HG03520 (cell line): ENCODE results near the gene TAP1.
"Not testable (repeated sequence)": the region's sequence is repeated elsewhere in the genome, so short reads cannot be mapped to it uniquely, and the experiment has no call there.

Experiments
- ATAC-seq: cut with Tn5 transposase; IDR thresholded peaks from one replicate; pipeline ENCODE4 v1.9.1; 2021; ENCODE audit warnings: mild to moderate bottlenecking, moderate library complexity; ENCODE audit not compliant: unreplicated experiment

Gene TAP1

GRCh38 chr6:32805404-32805803 is 48.1 kb downstream of the TAP1 start:
- ATAC-seq = not testable (repeated sequence)

GRCh38 chr6:32803416-32803815 is 50.1 kb downstream of the TAP1 start:
- ATAC-seq = no peak

DNA sequence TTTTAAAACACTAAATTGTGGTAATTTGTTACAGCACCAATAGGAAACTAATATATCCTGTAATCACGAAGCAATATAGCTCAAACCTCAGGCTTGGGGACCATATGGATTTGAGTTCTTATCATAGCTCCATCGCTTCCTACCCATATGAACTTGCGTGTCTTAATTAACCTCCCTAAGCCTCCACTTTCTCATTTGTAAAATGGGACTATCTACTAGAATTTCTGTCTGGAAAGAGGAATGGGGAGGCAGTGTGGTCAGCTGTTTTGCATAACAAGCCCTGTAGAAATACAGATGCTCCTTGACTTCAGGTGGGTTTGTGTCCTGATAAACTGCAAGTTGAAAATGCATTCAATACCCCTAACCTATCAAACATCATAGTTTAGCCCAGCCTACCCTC is 53.8 kb downstream of the TAP1 start:
- ATAC-seq = no peak

- ATAC-seq = no peak
Observed at GRCh38 chr6:32799168-32799567, 54.3 kb downstream of the TAP1 start.

DNA sequence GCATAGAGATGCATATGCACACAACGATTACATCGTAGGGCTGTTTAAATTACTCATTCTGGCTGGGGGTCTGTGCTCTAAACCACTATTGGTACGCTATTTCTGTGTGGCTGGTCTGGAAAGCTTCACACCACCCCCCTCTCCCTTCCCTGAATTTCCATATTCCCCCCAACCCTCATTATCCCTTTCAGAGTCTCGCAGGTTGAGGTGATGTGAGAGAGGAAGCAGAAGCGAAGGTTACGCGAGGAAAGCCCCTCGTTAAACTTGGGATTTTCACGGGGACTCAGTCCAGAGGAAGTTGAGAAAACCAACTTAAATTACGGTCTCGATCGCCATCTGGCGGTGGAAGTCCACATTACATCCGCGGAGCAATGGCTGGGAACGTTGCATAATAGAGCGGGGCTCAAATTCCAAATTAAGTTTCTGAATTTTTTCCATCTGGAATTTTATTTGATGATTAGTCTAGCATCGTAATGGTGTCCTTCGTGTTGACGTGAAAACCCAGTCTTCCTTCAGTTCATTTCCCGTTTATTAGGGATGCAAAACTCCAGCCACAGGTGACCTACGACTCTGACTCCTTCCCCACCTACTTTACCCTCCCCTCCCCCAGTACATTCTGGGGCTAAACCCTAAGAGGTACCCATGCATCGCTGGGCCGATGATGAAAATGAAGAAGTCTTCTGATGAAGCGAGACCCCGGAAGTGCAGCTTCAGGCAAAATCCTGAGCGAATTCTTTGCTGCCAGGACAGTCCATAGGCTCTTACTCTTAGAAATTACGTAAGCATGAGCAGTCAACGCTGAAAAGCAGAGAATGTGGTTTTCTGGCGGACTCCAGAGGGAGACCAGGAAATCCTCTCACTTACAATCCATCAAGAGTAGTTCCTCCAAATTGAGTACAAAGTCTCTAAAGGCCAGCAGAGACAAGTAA is 56.4 kb downstream of the TAP1 start:
- ATAC-seq = no peak
